GM12878 (cell line): ENCODE data around the gene PXT1. TPM values are rescaled to one million over a fixed set of nuclear protein-coding genes. Genes with fewer than 3 reads are reported as not detected.

Experiments
- BHLHE40 ChIP-seq, 2 experiments: fragments of 450-650 bp in 1 of 2; IDR thresholded peaks; 2 replicates each; pipeline ENCODE4 v1.6.1; 2011 to 2017; ENCODE audit warnings: low read depth in 2 of 2, borderline replicate concordance in 1 of 2, improper control_type of control experiment in 1 of 2, low read length in 1 of 2, mild to moderate bottlenecking in 1 of 2
- CEBPB ChIP-seq, 2 experiments: fragments of 150-350 bp in 1 of 2; IDR thresholded peaks; 2 replicates each; pipeline ENCODE4 v1.6.1; 2012 to 2014; ENCODE audit warnings: low read depth in 2 of 2, low read length in 2 of 2, borderline replicate concordance in 1 of 2, inconsistent platforms in 1 of 2
- CHD4 ChIP-seq: fragments of 200-600 bp; sonication (generic); IDR thresholded peaks from 2 replicates; pipeline ENCODE4 v1.6.1; 2016; ENCODE audit warnings: mild to moderate bottlenecking
- E2F8 ChIP-seq: fragments of 450-650 bp; IDR thresholded peaks from 2 replicates; pipeline ENCODE4 v1.6.1; 2018; ENCODE audit warnings: mild to moderate bottlenecking, low read depth, moderate library complexity; ENCODE audit not compliant: partially characterized antibody
- ESRRA ChIP-seq: IDR thresholded peaks from 2 replicates; pipeline ENCODE4 v1.6.1; 2012; ENCODE audit warnings: mild to moderate bottlenecking, low read length, improper control_type of control experiment
- HDAC2 ChIP-seq: fragments of 200-600 bp; sonication (generic); IDR thresholded peaks from 2 replicates; pipeline ENCODE4 v1.6.1; 2017
- IKZF1 ChIP-seq: fragments of 450-650 bp; conservative IDR thresholded peaks from 2 replicates; pipeline ENCODE4 v1.6.1; 2017; ENCODE audit warnings: antibody characterized with exemption, mild to moderate bottlenecking
- IRF5 ChIP-seq: fragments of 450-650 bp; IDR thresholded peaks from 2 replicates; pipeline ENCODE4 v1.6.1; 2017; ENCODE audit warnings: borderline replicate concordance
- KAT2A ChIP-seq: conservative IDR thresholded peaks from 2 replicates; pipeline ENCODE4 v1.6.1; 2011; ENCODE audit warnings: low read depth, low read length; ENCODE audit not compliant: control insufficient read depth
- MYC ChIP-seq: IDR thresholded peaks from 2 replicates; pipeline ENCODE4 v1.6.1; 2011; ENCODE audit warnings: mild to moderate bottlenecking, low read length, moderate library complexity, inconsistent platforms; ENCODE audit not compliant: insufficient read depth, insufficient replicate concordance, insufficient read length, severe bottlenecking
- PAX8 ChIP-seq: fragments of 450-650 bp; IDR thresholded peaks from 2 replicates; pipeline ENCODE4 v1.6.1; 2017; ENCODE audit warnings: mild to moderate bottlenecking, moderate library complexity
- POLR2A ChIP-seq: IDR thresholded peaks from 2 replicates; pipeline ENCODE4 v1.6.1; 2011; ENCODE audit warnings: low read depth, mild to moderate bottlenecking, low read length
- RAD51 ChIP-seq: fragments of 450-650 bp; IDR thresholded peaks from 2 replicates; pipeline ENCODE4 v1.6.1; 2016; ENCODE audit warnings: moderate library complexity, mild to moderate bottlenecking, inconsistent platforms
- STAT3 ChIP-seq: IDR thresholded peaks from 2 replicates; pipeline ENCODE4 v1.6.1; 2011; ENCODE audit warnings: low read depth, low read length, improper control_type of control experiment
- polyA plus RNA-seq, 11 experiments: library from polyadenylated mRNA; depleted of rRNA in 4 of 11; unstranded in 6 of 11; stranded (reverse) in 5 of 11; fragments of >200 nt; fragmentation: Nextera tagmentation in 4 of 11; fragmentation: Illumina TruSeq in 1 of 11; extraction: Ambion mirVana in 4 of 11; extraction: Trizol in 1 of 11; gene quantifications; 1 replicate in 1 of 11; 2 replicates in 10 of 11; pipeline versions ENCODE4 v1.2.1 to v1.2.3, GENCODE V29; 2011 to 2016; ENCODE audit warnings: inconsistent platforms in 2 of 11, missing spikeins in 2 of 11, low read depth in 1 of 11
- total RNA-seq, 4 experiments: library from RNA; depleted of rRNA in 3 of 4; stranded (reverse); fragments of >200 nt in 3 of 4; fragmentation: Illumina TruSeq in 1 of 4; extraction: Trizol in 1 of 4; gene quantifications; 2 replicates each; pipeline versions ENCODE4 v1.2.1 to v1.2.3, GENCODE V29; 2013 to 2021

Gene PXT1
- total and polyA plus RNA-seq, 10 of the 15 experiments (the other 5 are each of a cell fraction or from before 2014, with no cell fraction given): 0.27 to 2.9 (median 0.50) TPM

DNA sequence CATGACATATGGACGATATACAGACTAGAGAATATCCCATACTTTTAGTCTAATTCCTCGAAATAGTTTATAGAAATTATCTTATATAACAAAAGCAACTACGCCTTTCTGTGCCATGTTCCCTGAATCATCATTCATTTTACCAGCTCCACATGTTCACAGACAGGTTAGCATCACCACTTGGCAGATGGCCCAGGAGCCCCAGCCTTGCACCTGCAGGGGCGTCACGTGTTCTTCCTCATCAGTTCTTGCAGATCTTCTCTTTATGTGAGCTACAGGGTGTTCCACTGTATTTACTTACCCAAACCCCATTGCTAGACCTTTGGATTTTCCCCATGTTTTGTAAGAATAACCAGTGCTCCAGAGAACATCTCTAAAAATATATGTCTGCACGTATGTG is 93.4 kb downstream of the PXT1 start (continued):
- TF ChIP-seq E2F8 (no peak), BHLHE40 (IDR thresholded peaks at IDR 0.05; ENCODE audit: borderline replicate concordance in 1 of 2, low read depth in 2 of 2, low read length in 1 of 2) (peak in 1 of 2 experiments; percentile 43; a peak in 1 of 4 replicates), POLR2A (no peak), IKZF1 (0 out of 2 replicates have a peak, but pooled peaks have one; percentile 15), KAT2A (no peak), RAD51 (peak; percentile 81), PAX8 (no peak), IRF5 (no peak), ESRRA (no peak), HDAC2 (no peak), MYC (no peak), CEBPB (IDR thresholded peaks at IDR 0.05; ENCODE audit: borderline replicate concordance in 1 of 2, low read depth in 2 of 2, low read length in 2 of 2) (no peak), STAT3 (no peak), CHD4 (no peak)
